Progenitor cell of endocrine pancreas (in vitro differentiated cells): Measurements from ENCODE around the gene HOXD10. TPM values are rescaled to one million over a fixed set of nuclear protein-coding genes. Genes with fewer than 3 reads are reported as not detected.

Experiments used
- DNase-seq: peaks from one replicate; pipeline ENCODE4 v3.0.0; 2021; ENCODE audit warnings: low spot score; ENCODE audit not compliant: unreplicated experiment
- H3K27ac Mint-ChIP-seq: 2 replicates; pipeline ENCODE4 v1.8.0; 2021; ENCODE audit warnings: mild to moderate bottlenecking, moderate library complexity, mixed read lengths
- H3K27me3 Mint-ChIP-seq: 2 replicates; pipeline ENCODE4 v1.8.0; 2021; ENCODE audit warnings: mixed read lengths
- H3K36me3 Mint-ChIP-seq: 2 replicates; pipeline ENCODE4 v1.8.0; 2022; ENCODE audit warnings: mixed read lengths; ENCODE audit not compliant: insufficient read depth
- H3K4me1 Mint-ChIP-seq: 2 replicates; pipeline ENCODE4 v1.8.0; 2021; ENCODE audit warnings: low read depth, mixed read lengths
- H3K4me3 Mint-ChIP-seq: 2 replicates; pipeline ENCODE4 v1.8.0; 2021; ENCODE audit warnings: low read depth, mild to moderate bottlenecking, moderate library complexity, mixed read lengths
- H3K9me3 Mint-ChIP-seq: 2 replicates; pipeline ENCODE4 v1.8.0; 2021; ENCODE audit warnings: low read depth, mixed read lengths
- long read RNA-seq: library from polyadenylated mRNA; unstranded; transcript quantifications from one replicate; pipeline ENCODE4 v2.0.0, GENCODE V29; 2020
- total RNA-seq: library from RNA; stranded (reverse); gene quantifications from 2 replicates; pipeline ENCODE4 v1.2.1, GENCODE V29; 2021
- TF ChIP-seq, protein P1 (sequence below): fragments of 200-600 bp; sonication (generic); IDR thresholded peaks from one replicate; pipeline ENCODE4 v1.5.0; 2021; ENCODE audit warnings: antibody characterized with exemption, mild to moderate bottlenecking; ENCODE audit not compliant: unreplicated experiment

Gene HOXD10
- total RNA-seq: not detected in 2 replicates
- long read RNA-seq: 0 reads

DNA sequence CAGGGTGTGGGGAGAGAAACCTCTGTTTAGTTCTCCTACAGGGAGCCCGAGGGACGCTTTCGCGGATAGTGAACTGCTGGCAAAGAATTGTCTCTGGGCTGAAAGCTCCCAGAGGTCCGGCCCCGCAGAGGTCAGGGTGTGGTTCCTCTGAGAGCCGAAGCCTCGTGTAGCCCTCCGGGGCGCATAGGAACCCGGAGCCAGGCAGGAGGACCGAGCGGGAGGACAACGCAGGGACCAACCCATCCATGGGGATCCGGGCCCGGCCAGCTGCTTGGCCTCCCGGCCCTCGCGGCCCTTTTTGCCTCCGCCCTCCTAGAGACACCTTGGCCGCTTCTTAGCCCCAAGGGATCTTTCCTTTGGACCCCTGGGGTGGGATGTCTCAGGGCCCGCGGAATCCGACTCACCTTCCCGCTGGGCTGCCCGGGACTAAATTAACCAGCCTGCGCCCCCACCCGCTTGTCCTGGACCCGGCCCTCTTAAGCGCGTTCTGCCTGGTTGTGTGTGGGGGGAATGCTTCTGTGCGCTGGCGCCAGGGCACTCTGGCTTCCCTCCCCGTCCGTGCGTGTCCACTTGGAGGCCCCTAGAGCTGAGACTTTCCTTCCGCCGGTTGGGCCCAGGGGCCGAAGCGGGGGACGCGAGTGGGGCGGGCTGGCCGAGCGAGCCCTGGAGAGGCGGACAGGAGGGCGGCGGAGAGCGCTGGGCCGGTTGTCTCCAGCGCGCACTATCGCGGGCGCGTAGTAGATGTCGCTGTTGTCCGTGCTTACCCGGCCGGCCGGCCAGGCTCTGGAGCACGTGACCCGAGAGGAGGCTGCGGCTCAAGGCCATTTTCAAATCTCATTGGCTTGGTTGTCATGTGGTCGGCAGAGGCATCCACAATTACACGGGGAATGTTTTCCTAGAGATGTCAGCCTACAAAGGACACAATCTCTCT is at the start of gene HOXD10:
Gene HOXD10, plus strand, starts transcription at position 896 of the 931 bp plus-strand sequence. CDS start 56 bp downstream, outside the sequence.
- DNase-seq: no peak
- no peak within 1 kb of the TSS for H3K4me3 Mint-ChIP-seq
- H3K36me3 Mint-ChIP-seq: no peaks in the 10 kb centered on the region

DNA sequence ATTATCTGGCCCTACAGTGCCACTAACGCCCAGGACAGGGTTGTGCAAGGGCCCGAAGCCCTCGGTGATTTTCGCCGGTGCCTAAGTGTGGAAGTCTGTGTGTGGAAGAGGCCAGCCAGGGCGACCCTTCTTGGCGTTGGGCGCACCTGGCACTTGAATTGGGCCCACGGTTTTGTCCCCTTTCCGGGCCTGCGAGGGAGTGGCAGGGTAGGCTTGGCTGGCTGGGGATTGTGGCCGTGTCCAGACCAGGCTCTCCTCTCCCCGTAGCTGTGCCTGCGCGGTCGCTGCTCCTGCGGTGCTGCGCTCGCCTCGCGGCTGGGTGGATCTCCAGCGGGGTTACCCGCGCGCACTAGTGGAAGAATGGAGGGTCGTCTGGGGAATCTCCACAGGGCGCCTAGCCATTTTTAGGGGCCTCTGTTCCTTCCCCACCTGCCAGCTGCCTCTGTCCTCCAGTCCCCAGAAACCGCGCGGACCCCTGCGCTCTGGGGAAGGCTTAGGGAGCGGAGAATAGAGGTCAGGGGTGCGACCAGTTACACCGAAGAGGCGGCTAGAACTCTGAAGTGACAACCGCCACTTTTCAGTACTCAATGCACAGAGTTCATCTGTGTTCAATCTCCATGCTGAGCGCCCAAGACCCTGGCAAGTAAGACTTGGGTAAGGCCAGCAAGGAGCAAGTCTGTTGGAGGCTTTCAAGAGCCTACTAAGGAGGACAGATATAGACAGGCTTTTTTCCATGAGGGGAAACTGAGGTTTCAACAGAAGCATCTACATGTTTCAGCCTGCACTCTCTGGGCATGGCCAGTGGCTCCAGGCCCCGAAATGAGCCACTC is 48.8 kb upstream of the HOXD10 start:
- Mint-ChIP-seq H3K9me3 (no peaks in the 10 kb centered on the region), H3K36me3 (no peaks in the 10 kb centered on the region), H3K4me1 (peaks cover 2% of the 10 kb centered on the region), H3K4me3 (no peak overlapping the region), H3K27ac (peak overlapping the region; percentile 62), H3K27me3 (peaks cover 91% of the 10 kb centered on the region)
- TF ChIP-seq, protein P1, sequence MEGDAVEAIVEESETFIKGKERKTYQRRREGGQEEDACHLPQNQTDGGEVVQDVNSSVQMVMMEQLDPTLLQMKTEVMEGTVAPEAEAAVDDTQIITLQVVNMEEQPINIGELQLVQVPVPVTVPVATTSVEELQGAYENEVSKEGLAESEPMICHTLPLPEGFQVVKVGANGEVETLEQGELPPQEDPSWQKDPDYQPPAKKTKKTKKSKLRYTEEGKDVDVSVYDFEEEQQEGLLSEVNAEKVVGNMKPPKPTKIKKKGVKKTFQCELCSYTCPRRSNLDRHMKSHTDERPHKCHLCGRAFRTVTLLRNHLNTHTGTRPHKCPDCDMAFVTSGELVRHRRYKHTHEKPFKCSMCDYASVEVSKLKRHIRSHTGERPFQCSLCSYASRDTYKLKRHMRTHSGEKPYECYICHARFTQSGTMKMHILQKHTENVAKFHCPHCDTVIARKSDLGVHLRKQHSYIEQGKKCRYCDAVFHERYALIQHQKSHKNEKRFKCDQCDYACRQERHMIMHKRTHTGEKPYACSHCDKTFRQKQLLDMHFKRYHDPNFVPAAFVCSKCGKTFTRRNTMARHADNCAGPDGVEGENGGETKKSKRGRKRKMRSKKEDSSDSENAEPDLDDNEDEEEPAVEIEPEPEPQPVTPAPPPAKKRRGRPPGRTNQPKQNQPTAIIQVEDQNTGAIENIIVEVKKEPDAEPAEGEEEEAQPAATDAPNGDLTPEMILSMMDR: no peak
- DNase-seq: no peak

More for the DNA sequence above, at the start of gene HOXD10:
- Mint-ChIP-seq H3K27me3 (peaks cover 99% of the 10 kb centered on the region), H3K9me3 (no peaks in the 10 kb centered on the region), H3K27ac (no peak within 1 kb of the TSS), H3K4me1 (no peaks in the 10 kb centered on the region)
- TF ChIP-seq, protein P1: peak; percentile 33

DNA sequence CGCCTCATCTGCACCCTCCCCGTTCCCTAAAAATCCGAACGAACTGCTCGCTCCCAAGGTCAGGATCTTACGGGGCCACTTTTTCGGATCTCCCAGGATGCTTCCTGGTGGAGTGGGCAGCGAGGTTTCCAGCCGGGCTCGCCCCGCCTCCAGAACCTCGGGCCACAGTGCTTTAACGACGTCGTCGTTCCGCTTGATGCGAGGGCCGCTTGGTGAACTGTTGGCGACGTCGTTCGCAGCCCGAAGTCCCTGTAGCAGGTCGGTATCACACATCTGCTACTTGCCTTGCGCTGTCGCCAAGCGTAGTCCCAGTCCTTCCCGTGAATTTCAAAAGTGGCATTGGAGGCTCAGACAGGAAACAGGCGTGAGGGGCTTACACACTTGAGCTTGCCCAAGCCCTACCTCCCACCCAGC is 48.2 kb upstream of the HOXD10 start:
- Mint-ChIP-seq H3K4me3 (no peak overlapping the region), H3K36me3 (no peaks in the 10 kb centered on the region), H3K4me1 (peaks cover 1% of the 10 kb centered on the region), H3K27me3 (peaks cover 97% of the 10 kb centered on the region), H3K9me3 (no peaks in the 10 kb centered on the region), H3K27ac (no peak overlapping the region)
- no peak for DNase-seq
- TF ChIP-seq, protein P1: no peak

DNA sequence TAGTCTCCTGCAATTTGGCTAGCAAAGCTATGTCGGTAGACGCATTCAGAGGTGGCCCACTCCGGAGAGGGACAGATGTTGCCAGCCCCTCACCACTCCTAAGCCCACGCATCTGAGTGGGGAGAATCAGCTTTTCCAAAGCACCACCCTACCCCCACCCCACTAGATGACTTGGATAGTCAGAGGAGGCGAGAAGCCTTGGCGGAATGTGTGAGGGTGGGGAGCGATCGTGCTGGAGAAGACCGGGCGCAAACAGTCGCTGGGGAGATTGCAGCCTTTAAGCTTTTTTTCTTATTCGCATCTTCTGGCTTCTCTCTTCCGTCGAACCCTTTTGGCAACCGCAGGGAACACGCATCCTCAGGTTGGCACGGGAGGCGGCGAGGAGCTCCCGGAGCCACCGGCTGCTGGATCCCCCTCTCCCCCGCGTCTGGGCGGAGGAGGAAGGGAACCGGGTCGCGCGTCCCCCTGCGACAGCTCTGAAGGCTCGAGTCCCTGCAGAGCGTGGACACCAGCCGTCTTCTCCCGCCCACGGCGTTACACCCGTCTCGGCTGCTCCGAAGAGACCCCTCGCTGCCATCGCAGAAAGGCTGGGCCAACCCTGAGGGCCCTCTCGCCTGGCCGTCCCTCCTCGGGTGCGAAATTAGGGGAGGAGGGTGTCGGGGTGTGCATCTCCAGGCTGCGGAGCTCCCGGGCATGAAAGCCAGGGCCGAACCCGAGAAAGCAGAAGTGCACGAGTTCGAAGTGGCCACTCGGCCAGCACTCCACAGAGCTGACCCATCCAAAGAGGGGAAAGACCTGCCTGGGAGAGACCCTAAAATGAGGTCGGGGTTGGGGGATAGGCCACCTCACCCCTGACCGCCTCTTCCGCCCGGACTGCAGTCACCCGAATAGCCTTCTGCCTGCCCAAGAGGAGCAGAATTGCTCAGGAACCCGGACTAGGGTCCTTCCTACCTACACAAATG is 45.0 kb upstream of the HOXD10 start:
- TF ChIP-seq, protein P1: no peak

More for the DNA sequence above, 45.0 kb upstream of the HOXD10 start:
- H3K36me3 Mint-ChIP-seq: no peaks in the 10 kb centered on the region
- H3K27me3 Mint-ChIP-seq: peaks cover 100% of the 10 kb centered on the region
- H3K4me3 Mint-ChIP-seq: no peak overlapping the region
- no peak overlapping the region for H3K27ac Mint-ChIP-seq
- H3K4me1 Mint-ChIP-seq: peaks cover 1% of the 10 kb centered on the region
- DNase-seq: no peak
- H3K9me3 Mint-ChIP-seq: no peaks in the 10 kb centered on the region
